Jurkat, Clone E6-1 (cell line): Measurements from ENCODE around the gene AGPAT2.
"Not testable (repeated sequence)": the region's sequence is repeated elsewhere in the genome, so short reads cannot be mapped to it uniquely, and the experiment has no call there.

ENCODE experiments used
- DNase-seq: peaks from one replicate; pipeline ENCODE4 v3.0.0-alpha.2; 2011; ENCODE audit warnings: low read depth, low spot score
- H3K4me3 ChIP-seq: 2 replicates; pipeline ENCODE4 v1.5.1; 2011; ENCODE audit warnings: mild to moderate bottlenecking, low read length, control low read depth, moderate library complexity

Gene AGPAT2

GRCh38 chr9:136634904-136635303 is 52.4 kb downstream of the AGPAT2 start:
- H3K4me3 ChIP-seq = no peak overlapping the region
- DNase-seq = no peak

GRCh38 chr9:136632491-136633106 is 54.7 kb downstream of the AGPAT2 start:
- DNase-seq, H3K4me3 ChIP-seq: not testable (repeated sequence)

- H3K4me3 ChIP-seq, DNase-seq: not testable (repeated sequence)
Measured at GRCh38 chr9:136632072-136632471, 55.2 kb downstream of the AGPAT2 start.

GRCh38 chr9:136631038-136632000 is 55.9 kb downstream of the AGPAT2 start:
- H3K4me3 ChIP-seq = no peak overlapping the region
- DNase-seq = peak; percentile 63

GRCh38 chr9:136630662-136630992 is 56.6 kb downstream of the AGPAT2 start:
- DNase-seq = no peak
- no peak overlapping the region for H3K4me3 ChIP-seq

- no peak overlapping the region for H3K4me3 ChIP-seq
- DNase-seq = peak; percentile 45
Measured at GRCh38 chr9:136629879-136630661, 57.2 kb downstream of the AGPAT2 start.

GRCh38 chr9:136629001-136629878 is 58.0 kb downstream of the AGPAT2 start:
- H3K4me3 ChIP-seq = no peak overlapping the region

GRCh38 chr9:136628268-136628667 is 59.0 kb downstream of the AGPAT2 start:
- no peak for DNase-seq

More at GRCh38 chr9:136629001-136629878, 58.0 kb downstream of the AGPAT2 start:
- DNase-seq = no peak

GRCh38 chr9:136627703-136628102 is 59.6 kb downstream of the AGPAT2 start:
- DNase-seq = no peak
- H3K4me3 ChIP-seq = no peak overlapping the region

More at GRCh38 chr9:136628268-136628667, 59.0 kb downstream of the AGPAT2 start:
- H3K4me3 ChIP-seq = no peak overlapping the region

GRCh38 chr9:136626740-136627642 is 60.3 kb downstream of the AGPAT2 start:
- DNase-seq = no peak
- H3K4me3 ChIP-seq = no peak overlapping the region

- no peak overlapping the region for H3K4me3 ChIP-seq
- no peak for DNase-seq
Measured at GRCh38 chr9:136626066-136626725, 61.1 kb downstream of the AGPAT2 start.

- no peak for DNase-seq
- no peak overlapping the region for H3K4me3 ChIP-seq
Measured at GRCh38 chr9:136625101-136626065, 61.9 kb downstream of the AGPAT2 start.

GRCh38 chr9:136624184-136624951 is 62.9 kb downstream of the AGPAT2 start:
- H3K4me3 ChIP-seq = no peak overlapping the region
- no peak for DNase-seq

- H3K4me3 ChIP-seq = no peak overlapping the region
- DNase-seq = no peak
Measured at GRCh38 chr9:136623842-136624183, 63.4 kb downstream of the AGPAT2 start.
